Measurements from ENCODE around the gene ARMC2.
"Not testable (repeated sequence)": the region's sequence is repeated elsewhere in the genome, so short reads cannot be mapped to it uniquely, and the experiment has no call there.

ARMC2 gene

GRCh38 chr6:108836061-108836460 lies 12.2 kb upstream of the ARMC2 start:
- FAIRE-seq, result no peak

- FAIRE-seq, result no peak
Observed at GRCh38 chr6:108837236-108837971, 10.8 kb upstream of the ARMC2 start.

- FAIRE-seq, result no peak
Observed at GRCh38 chr6:108838101-108838717, 10.0 kb upstream of the ARMC2 start.

- no peak for FAIRE-seq
Observed at GRCh38 chr6:108839083-108839642, 9.1 kb upstream of the ARMC2 start.

GRCh38 chr6:108840919-108841318 lies 7.3 kb upstream of the ARMC2 start:
- no peak for FAIRE-seq

GRCh38 chr6:108841377-108841855 lies 6.8 kb upstream of the ARMC2 start:
- no peak for FAIRE-seq

- FAIRE-seq, result no peak
Observed at GRCh38 chr6:108844135-108844534, 4.1 kb upstream of the ARMC2 start.

GRCh38 chr6:108845145-108845544 lies 3.1 kb upstream of the ARMC2 start:
- no peak for FAIRE-seq

- no peak for FAIRE-seq
Observed at GRCh38 chr6:108846101-108846500, 2.1 kb upstream of the ARMC2 start.

GRCh38 chr6:108846628-108847027 lies 1.6 kb upstream of the ARMC2 start:
- FAIRE-seq, result no peak

- no peak for FAIRE-seq
Observed at GRCh38 chr6:108847738-108848115, 495 bp upstream of the ARMC2 start.

- no peak for FAIRE-seq
Observed at GRCh38 chr6:108850669-108851465, 2.6 kb downstream of the ARMC2 start.

- FAIRE-seq, result no peak
Observed at GRCh38 chr6:108851756-108852155, 3.5 kb downstream of the ARMC2 start.

- FAIRE-seq, result no peak
Observed at GRCh38 chr6:108853077-108853476, 4.9 kb downstream of the ARMC2 start.

GRCh38 chr6:108862479-108863191 lies 14.4 kb downstream of the ARMC2 start:
- FAIRE-seq, result no peak

GRCh38 chr6:108865751-108866286 lies 17.6 kb downstream of the ARMC2 start:
- FAIRE-seq, result not testable (repeated sequence)

GRCh38 chr6:108866798-108867197 lies 18.6 kb downstream of the ARMC2 start:
- peak; percentile 50 for FAIRE-seq

GRCh38 chr6:108868647-108869046 lies 20.4 kb downstream of the ARMC2 start:
- FAIRE-seq, result no peak

GRCh38 chr6:108869876-108870275 lies 21.7 kb downstream of the ARMC2 start:
- FAIRE-seq, result no peak

GRCh38 chr6:108870357-108870756 lies 22.1 kb downstream of the ARMC2 start:
- FAIRE-seq, result no peak

GRCh38 chr6:108872141-108872557 lies 23.9 kb downstream of the ARMC2 start:
- no peak for FAIRE-seq

GRCh38 chr6:108872575-108872974 lies 24.4 kb downstream of the ARMC2 start:
- no peak for FAIRE-seq
